ENCODE data around the gene CLCN7. TPM values are rescaled to one million over a fixed set of nuclear protein-coding genes. Genes with fewer than 3 reads are reported as not detected.

The CLCN7 gene
- total and polyA plus RNA-seq, 4 donors = 61.1 to 119 (median 88.0) TPM

DNA sequence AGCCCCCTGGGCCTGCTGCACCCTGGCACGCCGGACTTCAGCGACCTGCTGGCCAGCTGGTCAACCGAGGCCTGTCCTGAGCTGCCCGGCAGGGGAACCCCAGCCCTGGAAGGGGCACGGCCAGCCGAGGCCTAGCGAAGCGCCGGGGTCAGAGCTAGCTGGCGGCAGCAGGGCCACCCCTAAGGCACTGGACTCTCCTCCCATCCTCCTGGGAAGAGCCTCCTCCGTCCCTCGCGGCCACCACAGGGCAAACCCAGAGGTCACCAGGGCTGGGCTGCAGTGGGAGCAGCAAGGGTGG lies 41.6 kb downstream of the CLCN7 start:
- ATAC-seq (ENCODE audit: insufficient read depth, low FRiP score) (no peak), DNase-seq (no peak)
- 82 to 88% methylated on average over 14 of the region's 14 CpGs for WGBS, 2 donors
- no peak overlapping the region for H3K27ac ChIP-seq (ENCODE audit: low read depth in 1 of 2, low read length in 1 of 2)
- TF ChIP-seq, protein P1, sequence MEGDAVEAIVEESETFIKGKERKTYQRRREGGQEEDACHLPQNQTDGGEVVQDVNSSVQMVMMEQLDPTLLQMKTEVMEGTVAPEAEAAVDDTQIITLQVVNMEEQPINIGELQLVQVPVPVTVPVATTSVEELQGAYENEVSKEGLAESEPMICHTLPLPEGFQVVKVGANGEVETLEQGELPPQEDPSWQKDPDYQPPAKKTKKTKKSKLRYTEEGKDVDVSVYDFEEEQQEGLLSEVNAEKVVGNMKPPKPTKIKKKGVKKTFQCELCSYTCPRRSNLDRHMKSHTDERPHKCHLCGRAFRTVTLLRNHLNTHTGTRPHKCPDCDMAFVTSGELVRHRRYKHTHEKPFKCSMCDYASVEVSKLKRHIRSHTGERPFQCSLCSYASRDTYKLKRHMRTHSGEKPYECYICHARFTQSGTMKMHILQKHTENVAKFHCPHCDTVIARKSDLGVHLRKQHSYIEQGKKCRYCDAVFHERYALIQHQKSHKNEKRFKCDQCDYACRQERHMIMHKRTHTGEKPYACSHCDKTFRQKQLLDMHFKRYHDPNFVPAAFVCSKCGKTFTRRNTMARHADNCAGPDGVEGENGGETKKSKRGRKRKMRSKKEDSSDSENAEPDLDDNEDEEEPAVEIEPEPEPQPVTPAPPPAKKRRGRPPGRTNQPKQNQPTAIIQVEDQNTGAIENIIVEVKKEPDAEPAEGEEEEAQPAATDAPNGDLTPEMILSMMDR (IDR thresholded peaks at IDR 0.05; ENCODE audit: control extremely low read depth, extremely low read depth) = no peak
- no peak overlapping the region for H3K9ac ChIP-seq (ENCODE audit: insufficient read depth in 1 of 2, low read length in 2 of 2)
- peaks cover 0 to 39% (median 0%) of the 10 kb centered on the region in 5 donors for H3K4me1 ChIP-seq (ENCODE audit: control insufficient read depth in 5 of 5, insufficient read depth in 5 of 5, low read length in 5 of 5)
- no peaks in the 10 kb centered on the region for H3K9me3 ChIP-seq (ENCODE audit: control insufficient read depth in 4 of 4, insufficient read depth in 3 of 4, low read length in 3 of 4)
- no peak overlapping the region for H3K4me3 ChIP-seq
- H3K36me3 ChIP-seq (ENCODE audit: control insufficient read depth in 4 of 4, insufficient read depth in 4 of 4, low read length in 4 of 4) = no peaks in the 10 kb centered on the region
- H3K27me3 ChIP-seq (ENCODE audit: control insufficient read depth in 3 of 3, insufficient read depth in 3 of 3, low read length in 2 of 3) = no peaks in the 10 kb centered on the region

DNA sequence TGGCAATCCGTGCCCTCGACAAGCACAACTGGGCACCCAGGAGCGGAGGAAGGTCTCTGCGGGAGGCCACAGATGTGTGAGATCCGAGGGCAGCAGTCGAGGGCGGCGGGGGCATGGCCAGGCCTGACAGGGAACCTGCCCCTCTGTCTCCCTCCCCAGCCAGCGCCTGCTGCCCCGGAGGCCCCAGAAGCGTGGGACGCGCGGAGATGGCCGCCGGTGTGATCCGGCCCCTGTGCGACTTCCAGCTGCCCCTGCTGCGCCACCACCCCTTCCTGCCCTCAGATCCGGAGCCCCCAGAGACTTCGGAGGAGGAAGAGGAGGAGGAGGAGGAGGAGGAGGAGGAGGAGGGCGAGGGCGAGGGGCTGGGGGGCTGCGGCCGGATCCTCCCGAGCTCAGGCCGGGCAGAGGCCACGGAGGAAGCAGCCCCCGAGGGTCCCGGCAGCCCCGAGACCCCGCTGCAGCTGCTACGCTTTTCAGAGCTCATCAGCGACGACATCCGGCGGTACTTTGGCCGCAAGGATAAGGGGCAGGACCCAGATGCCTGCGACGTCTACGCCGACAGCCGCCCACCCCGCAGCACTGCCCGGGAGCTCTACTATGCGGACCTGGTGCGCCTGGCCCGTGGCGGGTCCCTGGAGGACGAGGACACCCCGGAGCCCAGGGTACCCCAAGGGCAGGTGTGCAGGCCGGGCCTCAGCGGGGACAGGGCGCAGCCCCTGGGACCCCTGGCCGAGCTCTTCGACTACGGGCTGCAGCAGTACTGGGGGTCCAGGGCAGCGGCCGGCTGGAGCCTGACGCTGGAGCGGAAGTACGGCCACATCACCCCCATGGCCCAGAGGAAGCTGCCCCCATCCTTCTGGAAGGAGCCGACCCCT lies 42.2 kb downstream of the CLCN7 start:
- peaks cover 0 to 39% (median 0%) of the 10 kb centered on the region in 5 donors for H3K4me1 ChIP-seq (ENCODE audit: control insufficient read depth in 5 of 5, insufficient read depth in 5 of 5, low read length in 5 of 5)
- no peaks in the 10 kb centered on the region for H3K9me3 ChIP-seq (ENCODE audit: control insufficient read depth in 4 of 4, insufficient read depth in 3 of 4, low read length in 3 of 4)
- TF ChIP-seq, protein P1 (IDR thresholded peaks at IDR 0.05; ENCODE audit: control extremely low read depth, extremely low read depth) = no peak
- no peaks in the 10 kb centered on the region for H3K27me3 ChIP-seq (ENCODE audit: control insufficient read depth in 3 of 3, insufficient read depth in 3 of 3, low read length in 2 of 3)
- peak overlapping the region; percentile 2 to 5 for H3K27ac ChIP-seq (ENCODE audit: low read depth in 1 of 2, low read length in 1 of 2)
- no peak overlapping the region for H3K9ac ChIP-seq (ENCODE audit: insufficient read depth in 1 of 2, low read length in 2 of 2)
- WGBS, 2 donors = 69 to 71% methylated on average over 57 to 63 of the region's 63 CpGs
- DNase-seq = peak in 1 of 3 donors; percentile 9
- no peak for ATAC-seq (ENCODE audit: insufficient read depth, low FRiP score)
- no peaks in the 10 kb centered on the region for H3K36me3 ChIP-seq (ENCODE audit: control insufficient read depth in 4 of 4, insufficient read depth in 4 of 4, low read length in 4 of 4)
- H3K4me3 ChIP-seq = no peak overlapping the region

DNA sequence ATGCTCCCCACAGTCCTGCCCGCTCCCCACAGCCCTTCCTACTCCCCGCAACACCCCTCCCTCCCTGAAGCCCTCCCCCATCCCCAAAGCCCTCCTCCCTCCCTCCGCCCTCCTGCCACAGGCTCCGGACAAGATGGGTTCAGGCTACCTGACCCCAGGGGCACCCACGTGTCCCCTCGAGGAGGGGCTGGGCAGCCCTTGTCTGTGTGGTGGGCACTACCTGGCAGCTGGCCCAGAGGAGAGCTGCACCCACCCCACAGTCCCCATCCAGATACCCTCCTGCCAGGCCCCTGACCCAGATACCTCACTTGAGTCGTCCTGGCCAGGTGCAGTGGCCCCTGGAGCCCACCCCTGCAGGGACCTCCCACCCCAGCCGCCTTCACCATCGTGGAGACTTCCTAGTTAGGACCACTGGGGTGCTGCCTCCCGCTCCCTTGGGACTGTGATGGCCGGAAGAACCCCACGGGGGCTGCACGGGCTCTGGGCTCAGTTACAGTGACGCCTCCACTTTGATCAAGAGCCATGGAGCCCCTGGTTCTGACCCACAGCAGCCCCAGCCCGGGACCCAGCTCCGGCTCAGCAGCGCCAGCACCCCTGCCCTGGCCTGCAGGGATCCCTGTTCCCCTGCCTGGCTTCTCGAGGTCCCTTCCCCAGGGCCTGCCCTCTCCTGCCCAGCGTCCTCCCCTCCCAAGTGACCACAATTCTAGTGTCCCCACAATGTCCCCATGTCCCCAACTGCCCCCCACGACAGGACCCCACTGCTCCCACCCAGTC lies 43.1 kb downstream of the CLCN7 start:
- H3K27me3 ChIP-seq (ENCODE audit: control insufficient read depth in 3 of 3, insufficient read depth in 3 of 3, low read length in 2 of 3) = no peaks in the 10 kb centered on the region
- no peak overlapping the region for H3K27ac ChIP-seq (ENCODE audit: low read depth in 1 of 2, low read length in 1 of 2)
- no peak overlapping the region for H3K9ac ChIP-seq (ENCODE audit: insufficient read depth in 1 of 2, low read length in 2 of 2)
- TF ChIP-seq, protein P1 (IDR thresholded peaks at IDR 0.05; ENCODE audit: control extremely low read depth, extremely low read depth) = no peak
- no peak overlapping the region for H3K4me3 ChIP-seq
- DNase-seq (peak in 1 of 3 donors; percentile 8), ATAC-seq (ENCODE audit: insufficient read depth, low FRiP score) (no peak)
- H3K9me3 ChIP-seq (ENCODE audit: control insufficient read depth in 4 of 4, insufficient read depth in 3 of 4, low read length in 3 of 4) = no peaks in the 10 kb centered on the region
- H3K4me1 ChIP-seq (ENCODE audit: control insufficient read depth in 5 of 5, insufficient read depth in 5 of 5, low read length in 5 of 5) = peaks cover 0 to 39% (median 0%) of the 10 kb centered on the region in 5 donors
- H3K36me3 ChIP-seq (ENCODE audit: control insufficient read depth in 4 of 4, insufficient read depth in 4 of 4, low read length in 4 of 4) = no peaks in the 10 kb centered on the region
- 75 to 76% methylated on average over 20 of the region's 20 CpGs for WGBS, 2 donors

Data from lung (tissue), 12 donors.